Dermis lymphatic vessel endothelial cell (primary cell): ENCODE measurements around the gene USP38. TPM values are rescaled to one million over a fixed set of nuclear protein-coding genes. Genes with fewer than 3 reads are reported as not detected.

Experiments
- total RNA-seq: library from RNA; depleted of rRNA; stranded (reverse); fragments of >200 nt; gene quantifications from 2 replicates; pipeline ENCODE4 v1.2.1, GENCODE V29; 2014

The USP38 gene
- 22.3 and 23.0 TPM in 2 replicates for total RNA-seq

GRCh38 chr4:143184503-143185252 lies at the start of gene USP38:
Gene USP38 (plus strand): TSS chr4:143184917. CDS start chr4:143185451, 534 bp downstream.

Other genes with a start within 250 kb of the USP38 start
- gene GAB1, start 152.0 kb downstream of the USP38 start, total RNA-seq = 15.7 and 31.6 TPM in 2 replicates